CD4-positive, alpha-beta T cell treated with Interferon gamma for 1 hour (primary cell): ENCODE measurements around the gene RPS6KA1.
"Not testable (repeated sequence)": the region's sequence is repeated elsewhere in the genome, so short reads cannot be mapped to it uniquely, and the experiment has no call there.

Experiments used
- DNase-seq: peaks from one replicate; pipeline ENCODE4 v3.0.0-alpha.2; 2020

RPS6KA1 gene

DNA sequence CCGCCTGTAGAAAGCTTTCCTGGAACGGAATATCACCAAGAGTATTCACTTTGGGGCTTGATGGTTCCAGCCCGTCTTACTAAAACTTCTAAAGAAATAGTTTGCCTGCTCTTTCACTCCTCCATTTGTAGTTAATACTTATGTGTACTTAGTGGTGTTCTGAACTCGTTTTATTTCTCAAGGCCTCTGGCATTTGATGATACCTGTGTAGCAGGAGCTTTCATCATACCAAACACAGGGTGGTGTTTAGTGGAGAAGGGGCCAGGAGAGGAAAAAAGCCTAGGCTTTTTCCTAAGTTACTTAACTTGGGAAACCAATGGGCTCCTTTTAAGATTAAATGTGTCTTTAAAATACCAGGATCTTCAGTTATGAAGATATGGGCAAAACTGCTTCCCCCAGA is 74.3 kb downstream of the RPS6KA1 start:
- DNase-seq: no peak

- DNase-seq: no peak
Measured at GRCh38 chr1:26607186-26607585, 77.6 kb downstream of the RPS6KA1 start.

DNA sequence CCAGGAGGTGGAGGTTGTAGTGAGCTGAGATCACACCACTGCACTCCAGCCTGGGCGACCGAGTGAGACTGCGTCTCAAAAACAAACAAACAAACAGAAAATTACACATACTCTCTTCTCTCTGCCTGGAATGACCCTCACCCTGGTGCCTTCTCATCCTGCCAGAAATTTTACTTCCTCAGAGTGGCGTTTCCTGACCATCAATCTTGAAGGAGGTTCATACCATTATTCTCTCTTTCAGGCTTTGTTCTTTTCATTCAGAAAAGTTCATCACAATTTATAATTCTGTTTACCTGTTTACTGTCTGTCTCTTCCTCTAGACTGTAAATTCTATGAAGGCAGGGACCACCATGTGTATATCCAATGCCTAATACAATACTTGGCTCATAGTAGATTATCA is 79.3 kb downstream of the RPS6KA1 start:
- no peak for DNase-seq

DNA sequence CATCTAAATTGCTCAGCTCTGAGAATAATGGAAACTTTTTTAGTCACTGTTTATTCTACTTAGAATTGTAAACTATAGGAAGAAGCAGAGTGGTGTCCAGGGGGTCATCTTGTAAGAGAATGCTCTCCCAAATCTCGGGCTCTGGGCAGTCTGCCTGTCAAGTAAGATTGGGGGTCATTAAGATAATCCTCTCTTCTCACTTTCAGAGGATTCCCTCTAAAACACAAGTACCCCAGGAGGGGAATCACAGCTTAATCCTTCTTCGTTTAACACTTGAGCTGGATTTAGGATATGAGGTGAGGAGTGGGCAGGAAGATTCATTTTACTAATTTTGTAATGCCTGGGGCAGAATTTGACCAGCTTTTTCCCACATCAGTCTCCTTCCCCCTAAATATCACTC is 81.2 kb downstream of the RPS6KA1 start:
- no peak for DNase-seq

GRCh38 chr1:26612627-26613026 is 83.1 kb downstream of the RPS6KA1 start:
- not testable (repeated sequence) for DNase-seq

DNA sequence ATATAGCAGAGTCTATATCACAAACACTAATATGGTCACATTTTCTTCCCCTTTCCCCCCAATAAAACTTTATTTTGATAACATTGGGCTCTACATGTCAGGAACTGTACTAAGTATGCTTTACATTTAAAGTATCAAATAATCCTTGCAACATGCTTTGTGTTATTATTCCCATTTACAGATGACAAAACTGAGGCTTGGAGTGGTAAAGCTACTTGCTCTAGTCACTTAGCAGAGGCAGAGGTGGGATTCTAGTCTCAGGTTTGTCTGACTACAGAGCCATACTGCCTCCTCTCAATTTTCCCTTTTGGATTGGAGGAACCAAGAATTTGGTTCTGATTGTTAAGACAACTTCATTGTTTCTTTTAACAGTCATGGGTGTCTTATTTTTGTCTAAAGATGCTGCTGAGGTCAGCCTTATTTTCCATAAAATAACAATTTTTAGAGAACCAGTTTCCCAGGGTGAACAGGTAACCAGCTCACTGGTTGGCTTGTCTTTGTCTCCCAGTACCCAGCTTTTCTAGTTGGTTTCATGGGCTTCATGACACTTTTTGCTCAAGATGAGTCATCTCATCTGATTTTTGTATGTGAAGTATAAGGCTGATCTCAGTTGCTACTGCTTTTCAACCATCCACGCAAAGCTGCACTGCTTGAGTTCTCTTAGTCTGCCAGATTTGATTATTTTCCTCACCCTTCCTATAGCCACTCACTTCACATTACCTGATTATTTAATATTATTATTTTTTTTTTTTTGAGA is 85.3 kb downstream of the RPS6KA1 start:
- no peak for DNase-seq

- no peak for DNase-seq
Measured at GRCh38 chr1:26616881-26617280, 87.3 kb downstream of the RPS6KA1 start.

DNA sequence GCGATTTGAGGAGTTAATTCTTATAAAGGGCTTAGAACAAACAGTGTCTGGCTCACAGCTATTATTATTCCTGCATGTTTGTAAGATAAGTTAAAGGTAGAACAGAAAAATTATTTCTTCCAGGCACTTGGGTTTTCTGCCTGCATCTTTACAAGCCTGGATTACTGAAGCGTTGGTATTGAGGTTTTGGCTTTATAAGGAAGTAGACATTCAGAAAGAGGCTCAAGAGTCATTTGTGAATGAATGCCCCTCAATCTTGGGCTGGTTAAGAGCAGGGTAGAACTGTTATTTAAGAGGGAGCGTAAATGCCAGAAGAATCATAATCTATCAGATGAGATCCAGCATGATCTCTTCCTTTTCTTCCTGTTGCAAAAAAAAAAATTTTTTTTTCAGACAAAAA is 89.0 kb downstream of the RPS6KA1 start:
- no peak for DNase-seq
